ENCODE data around the gene COLEC12. TPM values are rescaled to one million over a fixed set of nuclear protein-coding genes. Genes with fewer than 3 reads are reported as not detected.

COLEC12 gene
- total RNA-seq, 6 experiments from 2014 or later = 0.05 to 0.21 (median 0.15) TPM; not detected in 1

GRCh38 chr18:374721-375168 lies 125.8 kb downstream of the COLEC12 start:
- Mint-ChIP-seq H3K27me3 (ENCODE audit: insufficient read depth) (peaks cover 25% of the 10 kb centered on the region), H3K4me3 (no peak overlapping the region), H3K27ac (no peak overlapping the region), H3K4me1 (ENCODE audit: low read depth) (peaks cover 18% of the 10 kb centered on the region), H3K36me3 (ENCODE audit: low read depth) (peaks cover 8% of the 10 kb centered on the region; the same call in 1 of the 2 replicates), H3K9me3 (no peaks in the 10 kb centered on the region)
- no peak for DNase-seq
- TF ChIP-seq CTCF (IDR thresholded peaks at IDR 0.05) = no peak

GRCh38 chr18:373780-374179 lies 126.7 kb downstream of the COLEC12 start:
- peaks cover 8% of the 10 kb centered on the region; the same call in 1 of the 2 replicates for H3K36me3 Mint-ChIP-seq (ENCODE audit: low read depth)
- no peak overlapping the region for H3K27ac Mint-ChIP-seq
- no peaks in the 10 kb centered on the region for H3K9me3 Mint-ChIP-seq
- DNase-seq = no peak
- peaks cover 18% of the 10 kb centered on the region for H3K27me3 Mint-ChIP-seq (ENCODE audit: insufficient read depth)
- H3K4me3 Mint-ChIP-seq = no peak overlapping the region
- peaks cover 27% of the 10 kb centered on the region for H3K4me1 Mint-ChIP-seq (ENCODE audit: low read depth)
- TF ChIP-seq CTCF (IDR thresholded peaks at IDR 0.05) = no peak

GRCh38 chr18:371609-371982 lies 128.9 kb downstream of the COLEC12 start:
- Mint-ChIP-seq H3K27me3 (ENCODE audit: insufficient read depth) (peaks cover 10% of the 10 kb centered on the region), H3K9me3 (no peaks in the 10 kb centered on the region), H3K4me3 (peak overlapping the region; percentile 55; the same call in 1 of the 2 replicates), H3K4me1 (ENCODE audit: low read depth) (peaks cover 27% of the 10 kb centered on the region), H3K27ac (peak overlapping the region; percentile 40; the same call in 1 of the 2 replicates), H3K36me3 (ENCODE audit: low read depth) (peaks cover 4% of the 10 kb centered on the region; the same call in 1 of the 2 replicates)
- no peak for TF ChIP-seq CTCF (IDR thresholded peaks at IDR 0.05)
- DNase-seq = no peak

- peak overlapping the region; percentile 40; the same call in 1 of the 2 replicates for H3K27ac Mint-ChIP-seq
These were observed 129.5 kb downstream of the COLEC12 start for GRCh38 chr18:370751-371608.

More at GRCh38 chr18:370751-371608, 129.5 kb downstream of the COLEC12 start:
- H3K4me3 Mint-ChIP-seq = peak overlapping the region; percentile 55; the same call in 1 of the 2 replicates
- peaks cover 10% of the 10 kb centered on the region for H3K27me3 Mint-ChIP-seq (ENCODE audit: insufficient read depth)
- TF ChIP-seq CTCF (IDR thresholded peaks at IDR 0.05) = no peak
- peaks cover 4% of the 10 kb centered on the region; the same call in 1 of the 2 replicates for H3K36me3 Mint-ChIP-seq (ENCODE audit: low read depth)
- peaks cover 33% of the 10 kb centered on the region for H3K4me1 Mint-ChIP-seq (ENCODE audit: low read depth)
- no peaks in the 10 kb centered on the region for H3K9me3 Mint-ChIP-seq
- no peak for DNase-seq
